HG02885 (cell line): ENCODE results near the gene RCHY1.
"Not testable (repeated sequence)": the region's sequence is repeated elsewhere in the genome, so short reads cannot be mapped to it uniquely, and the experiment has no call there.

Experiments
- ATAC-seq: cut with Tn5 transposase; IDR thresholded peaks from one replicate; pipeline ENCODE4 v1.9.1; 2021; ENCODE audit warnings: mild to moderate bottlenecking; ENCODE audit not compliant: unreplicated experiment, poor library complexity

The RCHY1 gene

GRCh38 chr4:75519452-75519851 is 5.2 kb upstream of the RCHY1 start:
- not testable (repeated sequence) for ATAC-seq

DNA sequence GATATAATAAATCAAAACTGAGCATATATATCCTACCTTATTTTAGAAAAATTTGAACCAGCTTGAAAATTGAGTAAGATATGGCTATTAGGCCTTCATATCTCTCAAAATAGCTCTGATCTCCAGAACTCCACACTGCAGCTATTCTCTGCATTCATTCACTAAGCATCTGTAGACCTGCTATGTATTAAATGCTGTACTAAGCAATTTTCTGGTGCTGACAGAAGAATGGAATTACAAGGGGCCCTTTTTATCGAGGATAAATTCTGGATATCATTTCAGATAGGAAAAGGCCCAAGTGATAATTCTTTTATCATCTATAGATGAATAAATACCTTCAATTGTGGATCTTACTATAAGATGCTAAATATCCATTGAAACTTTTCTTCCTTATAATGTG is 1.9 kb upstream of the RCHY1 start:
- no peak for ATAC-seq

GRCh38 chr4:75514949-75515612 is 878 bp upstream of the RCHY1 start:
- peak; percentile 6 for ATAC-seq

DNA sequence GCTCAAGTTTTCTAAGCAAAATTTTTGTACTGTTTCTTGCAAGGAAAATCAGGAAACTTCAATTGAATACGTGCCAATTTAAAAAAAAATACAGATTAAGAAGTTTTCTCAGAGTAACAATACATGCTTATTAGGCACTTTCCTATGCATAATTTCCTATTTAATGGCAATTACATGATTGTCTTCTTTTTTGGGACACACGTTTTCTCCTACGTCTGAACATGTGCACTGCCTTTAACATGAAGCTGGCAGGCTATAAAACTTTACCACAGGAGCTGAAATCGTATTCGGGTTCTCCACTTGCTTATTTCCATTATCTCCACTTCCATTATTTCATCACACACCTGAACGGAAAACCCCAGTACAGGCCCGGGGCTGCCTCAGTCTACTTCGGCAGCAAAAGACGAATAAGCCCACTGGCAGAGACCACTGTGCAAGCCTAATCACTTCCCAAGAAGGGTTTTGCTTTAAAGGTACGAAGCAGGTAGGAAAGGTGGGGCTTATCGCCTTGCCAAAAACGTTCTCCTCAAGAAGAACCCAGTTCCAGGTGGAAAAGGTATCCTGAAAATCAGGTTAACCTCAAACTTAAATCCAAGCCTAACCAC is 575 bp downstream of the RCHY1 start:
- ATAC-seq = no peak

GRCh38 chr4:75512386-75513211 is 1.6 kb downstream of the RCHY1 start:
- no peak for ATAC-seq

- no peak for ATAC-seq
Observed at GRCh38 chr4:75511841-75512240, 2.4 kb downstream of the RCHY1 start.

DNA sequence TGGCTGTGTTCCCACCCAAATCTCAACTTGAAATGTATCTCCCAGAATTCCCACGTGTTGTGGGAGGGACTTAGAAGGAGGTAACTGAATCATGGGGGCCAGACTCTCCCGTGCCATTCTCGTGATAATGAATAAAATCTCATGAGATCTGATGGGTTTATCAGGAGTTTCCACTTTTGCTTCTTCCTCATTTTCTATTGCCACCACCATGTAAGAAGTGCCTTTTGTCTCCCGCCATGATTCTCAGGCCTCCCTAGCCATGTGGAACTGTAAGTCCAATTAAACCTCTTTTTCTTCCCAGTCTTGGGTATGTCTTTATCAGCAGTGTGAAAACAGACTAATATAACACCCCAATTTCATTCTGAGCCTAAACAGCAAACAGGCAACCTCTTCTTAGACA is 4.6 kb downstream of the RCHY1 start:
- ATAC-seq = not testable (repeated sequence)

DNA sequence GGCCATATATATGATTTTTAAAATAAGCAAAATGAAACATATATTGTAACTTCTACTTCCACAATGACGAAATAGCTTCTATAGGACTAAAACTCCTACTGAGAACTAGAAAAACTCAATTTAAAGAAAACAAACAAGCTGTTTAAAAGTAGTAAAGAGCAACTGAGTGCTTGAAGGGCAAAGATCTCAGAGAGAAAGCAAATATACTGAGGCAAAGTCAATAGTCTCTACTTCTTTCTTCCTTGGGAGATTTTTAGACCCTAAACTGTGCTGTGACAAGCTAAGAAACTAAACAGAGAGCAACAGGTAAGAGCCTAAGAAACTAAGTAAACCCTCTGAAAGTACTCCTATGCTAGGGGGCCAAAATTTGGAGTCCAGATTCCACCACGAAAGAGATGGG is 8.6 kb downstream of the RCHY1 start:
- ATAC-seq = no peak

DNA sequence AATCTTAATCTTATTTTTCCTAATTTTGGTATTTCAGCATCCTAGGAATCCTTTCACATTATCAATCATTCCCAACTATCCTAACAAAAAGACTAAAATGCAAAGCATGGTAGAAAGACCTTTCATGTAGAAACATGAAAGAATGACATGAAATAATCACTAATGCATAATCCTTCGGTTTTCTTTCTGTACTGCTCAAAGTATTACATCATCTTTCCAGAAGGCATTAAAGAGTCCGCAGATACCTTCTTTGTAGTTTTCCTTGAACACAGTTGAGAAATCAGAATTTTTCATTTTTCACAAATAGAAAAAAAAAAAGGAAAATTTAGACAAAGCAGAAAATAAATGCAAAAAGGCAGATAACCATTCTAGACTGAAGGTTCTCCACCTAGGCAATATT is 11.5 kb downstream of the RCHY1 start:
- no peak for ATAC-seq

- ATAC-seq = no peak
Observed at GRCh38 chr4:75499900-75500299, 14.3 kb downstream of the RCHY1 start.

DNA sequence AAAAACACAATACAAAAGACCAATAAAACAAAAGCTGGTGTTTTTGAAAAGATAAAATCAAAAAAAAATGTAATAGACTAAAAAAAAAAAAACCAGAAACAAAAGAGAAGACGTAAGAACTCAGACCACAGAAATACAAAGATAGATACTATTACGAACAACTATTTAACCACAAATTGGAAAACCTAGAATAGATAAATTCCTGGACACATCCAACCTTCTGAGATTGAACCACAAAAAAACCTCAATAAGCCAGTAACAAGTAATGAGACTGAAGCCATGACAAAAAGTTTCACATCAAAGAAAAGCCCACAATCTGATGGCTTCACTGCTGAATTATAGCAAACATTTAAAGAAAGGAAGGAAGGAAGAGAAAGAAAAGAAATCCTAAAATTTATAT is 16.2 kb downstream of the RCHY1 start:
- ATAC-seq = no peak

DNA sequence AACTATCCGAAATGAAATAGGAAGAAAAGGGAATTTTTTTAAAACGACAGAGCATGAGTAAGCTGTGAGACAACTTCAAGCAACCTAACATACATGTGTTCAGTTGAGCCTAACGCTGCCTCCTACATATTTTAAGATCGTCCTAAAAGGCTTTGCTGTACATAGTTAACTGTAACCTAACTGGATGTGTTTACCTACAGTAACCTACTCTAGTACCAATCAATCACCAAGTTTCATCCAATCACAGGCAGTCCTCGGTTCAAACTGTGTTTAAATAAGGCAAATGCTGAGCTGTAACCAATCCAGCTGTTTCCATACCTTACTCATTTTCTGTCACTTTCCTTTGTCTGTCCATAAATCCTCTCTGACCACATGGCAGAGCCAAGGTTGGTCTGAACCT is 17.1 kb downstream of the RCHY1 start:
- ATAC-seq = no peak

GRCh38 chr4:75496406-75496805 is 17.8 kb downstream of the RCHY1 start:
- ATAC-seq = no peak

- no peak for ATAC-seq
Observed at GRCh38 chr4:75495476-75495875, 18.7 kb downstream of the RCHY1 start.

- no peak for ATAC-seq
Observed at GRCh38 chr4:75494563-75494962, 19.6 kb downstream of the RCHY1 start.

DNA sequence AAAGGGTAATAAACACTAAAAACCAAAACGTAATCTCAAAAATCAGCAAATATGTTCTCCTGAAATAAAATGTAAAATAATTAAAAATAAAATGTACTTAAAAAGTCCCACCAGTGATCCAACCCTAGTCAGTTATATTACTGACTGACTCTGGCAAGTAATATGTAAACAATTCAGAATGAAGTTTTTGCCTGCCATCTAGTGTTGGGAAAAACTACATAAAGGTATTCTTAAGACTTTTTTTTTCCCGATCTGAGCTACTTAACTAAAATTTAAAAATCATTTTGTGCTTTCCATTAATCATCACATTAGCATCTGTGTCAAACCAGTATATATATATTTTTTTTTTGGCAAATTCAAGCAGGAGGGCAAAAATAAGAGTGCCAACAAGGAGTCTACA is 24.0 kb downstream of the RCHY1 start:
- no peak for ATAC-seq

- ATAC-seq = no peak
Observed at GRCh38 chr4:75484190-75484589, 30.0 kb downstream of the RCHY1 start.

DNA sequence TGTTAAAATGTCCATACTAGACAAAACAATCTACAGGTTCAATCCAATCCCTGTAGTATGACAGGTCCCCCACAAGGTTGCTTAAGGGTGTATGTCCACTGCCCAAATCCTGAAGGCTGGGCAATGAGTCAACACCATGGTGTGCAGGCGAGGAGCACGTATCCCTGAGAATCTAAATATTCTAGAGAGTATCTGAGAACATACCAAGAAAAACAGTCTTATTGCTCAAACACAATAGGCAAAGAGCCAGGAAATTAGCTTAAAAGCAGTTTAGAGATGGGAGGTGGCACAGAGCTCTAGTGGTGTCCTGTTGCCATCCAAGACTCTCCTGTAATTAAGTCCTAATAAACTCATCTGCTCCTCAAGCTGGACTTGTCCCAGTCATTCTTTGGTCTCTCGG is 37.0 kb downstream of the RCHY1 start:
- no peak for ATAC-seq

GRCh38 chr4:75470738-75471137 is 43.5 kb downstream of the RCHY1 start:
- ATAC-seq = no peak

GRCh38 chr4:75469896-75470295 is 44.3 kb downstream of the RCHY1 start:
- no peak for ATAC-seq

- ATAC-seq = no peak
Observed at GRCh38 chr4:75457365-75457764, 56.8 kb downstream of the RCHY1 start.

DNA sequence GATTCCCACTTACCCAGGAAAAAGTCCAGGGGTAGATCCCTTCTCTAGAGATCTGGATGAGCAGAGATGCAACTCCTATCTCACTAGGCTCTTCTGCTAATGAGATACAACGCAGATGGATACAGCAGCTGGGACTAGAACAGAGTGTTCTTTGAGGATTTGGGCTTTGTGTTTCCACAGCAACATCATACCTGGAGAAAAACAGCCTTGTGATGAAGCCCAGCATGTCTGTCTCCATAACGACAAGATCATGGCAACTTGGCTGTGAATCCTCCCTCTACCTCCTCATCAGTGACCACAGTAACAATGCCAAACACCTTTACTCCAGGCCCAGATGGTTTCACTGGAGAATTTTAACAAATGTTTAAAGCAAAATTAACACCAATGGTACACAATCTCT is 80.1 kb downstream of the RCHY1 start:
- ATAC-seq = no peak
